GM19035 (cell line): ENCODE measurements around the gene KLF1.

Source experiments
- ATAC-seq: cut with Tn5 transposase; IDR thresholded peaks from one replicate; pipeline ENCODE4 v1.9.1; 2021; ENCODE audit not compliant: unreplicated experiment

Gene KLF1

GRCh38 chr19:12838886-12839756, 47.9 kb downstream of the KLF1 start:
- no peak for ATAC-seq

DNA sequence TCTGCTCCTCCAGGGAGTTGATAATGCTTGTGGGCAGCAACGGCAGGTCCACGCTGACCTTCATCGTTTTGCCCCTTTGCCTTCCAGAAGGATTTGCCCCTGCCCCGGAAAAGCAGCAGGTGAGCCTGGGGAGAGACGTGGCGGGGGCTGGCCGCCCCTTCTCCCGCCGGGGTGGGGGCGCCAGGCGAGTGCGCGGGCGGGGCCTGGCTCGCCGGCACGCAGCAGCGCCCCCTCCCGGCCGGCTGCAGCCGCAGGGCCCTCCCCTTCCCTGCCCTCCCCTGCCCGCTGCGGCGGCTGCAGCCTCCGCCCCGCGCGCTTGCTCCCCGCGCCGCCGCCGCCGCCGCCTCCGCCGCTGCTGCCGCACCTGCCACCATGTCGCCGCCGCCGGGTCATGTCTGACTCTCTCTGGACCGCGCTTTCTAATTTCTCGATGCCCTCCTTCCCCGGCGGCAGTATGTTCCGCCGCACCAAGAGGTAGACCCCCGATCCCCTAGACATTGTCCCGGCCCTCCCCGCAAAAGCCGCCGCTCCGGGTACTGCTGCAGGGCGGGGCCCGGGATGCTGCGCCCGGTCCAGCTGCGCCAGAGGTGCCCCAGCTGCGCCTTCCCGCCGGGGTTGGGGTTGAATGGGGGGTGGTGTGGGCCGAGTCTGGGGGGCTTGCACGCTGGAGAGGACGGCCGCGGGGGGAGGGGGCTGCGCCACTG, 48.7 kb downstream of the KLF1 start, which contains the start of gene MAST1:
TSS of gene MAST1 (plus strand) at position 334 of the 704 bp plus-strand sequence. CDS start at position 392, 58 bp downstream.
- ATAC-seq = no peak

GRCh38 chr19:12837225-12837624, 49.8 kb downstream of the KLF1 start:
- ATAC-seq = no peak

- no peak for ATAC-seq
Observed at GRCh38 chr19:12836529-12836863, 50.5 kb downstream of the KLF1 start.

GRCh38 chr19:12834976-12835757, 51.8 kb downstream of the KLF1 start:
- ATAC-seq = no peak

DNA sequence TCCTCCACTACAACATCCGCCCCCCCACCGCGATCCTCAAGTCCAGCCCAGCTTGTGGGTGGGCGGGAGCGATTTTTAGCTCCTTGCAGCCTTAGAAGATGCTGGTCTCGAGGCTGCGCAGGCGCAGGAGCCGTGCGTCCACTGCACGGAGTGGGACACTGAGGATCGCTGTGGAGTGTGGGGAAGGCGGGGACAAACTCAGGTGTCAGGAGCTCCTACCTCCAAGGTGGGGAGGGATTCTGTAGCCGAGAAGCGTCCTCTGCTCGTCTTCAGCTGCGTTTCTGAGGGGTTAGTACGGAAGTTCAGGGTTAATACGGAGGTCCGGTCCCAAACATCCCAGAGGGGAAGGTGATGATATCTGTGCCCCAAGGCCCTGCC, 52.4 kb downstream of the KLF1 start, which contains the start of gene RTBDN:
TSS of gene RTBDN (minus strand) at position 14 of the 378 bp plus-strand sequence. CDS start 4,600 bp downstream, outside the sequence.
- ATAC-seq = no peak
